A549 treated with CORT108297 at 1 μM for 4 hours (cell line): ENCODE results near the gene TCEAL1. TPM values are rescaled to one million over a fixed set of nuclear protein-coding genes. Genes with fewer than 3 reads are reported as not detected.

Source experiments
- total RNA-seq: library from RNA; stranded (reverse); fragments of 200-300 nt; extraction: Qiagen RNA extraction; gene quantifications from 5 replicates; pipeline ENCODE4 v1.2.3, GENCODE V29; 2022

TCEAL1 gene, protein sequence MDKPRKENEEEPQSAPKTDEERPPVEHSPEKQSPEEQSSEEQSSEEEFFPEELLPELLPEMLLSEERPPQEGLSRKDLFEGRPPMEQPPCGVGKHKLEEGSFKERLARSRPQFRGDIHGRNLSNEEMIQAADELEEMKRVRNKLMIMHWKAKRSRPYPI
- 33.1 to 49.6 TPM (median 38.9 TPM) in 5 replicates for total RNA-seq

DNA sequence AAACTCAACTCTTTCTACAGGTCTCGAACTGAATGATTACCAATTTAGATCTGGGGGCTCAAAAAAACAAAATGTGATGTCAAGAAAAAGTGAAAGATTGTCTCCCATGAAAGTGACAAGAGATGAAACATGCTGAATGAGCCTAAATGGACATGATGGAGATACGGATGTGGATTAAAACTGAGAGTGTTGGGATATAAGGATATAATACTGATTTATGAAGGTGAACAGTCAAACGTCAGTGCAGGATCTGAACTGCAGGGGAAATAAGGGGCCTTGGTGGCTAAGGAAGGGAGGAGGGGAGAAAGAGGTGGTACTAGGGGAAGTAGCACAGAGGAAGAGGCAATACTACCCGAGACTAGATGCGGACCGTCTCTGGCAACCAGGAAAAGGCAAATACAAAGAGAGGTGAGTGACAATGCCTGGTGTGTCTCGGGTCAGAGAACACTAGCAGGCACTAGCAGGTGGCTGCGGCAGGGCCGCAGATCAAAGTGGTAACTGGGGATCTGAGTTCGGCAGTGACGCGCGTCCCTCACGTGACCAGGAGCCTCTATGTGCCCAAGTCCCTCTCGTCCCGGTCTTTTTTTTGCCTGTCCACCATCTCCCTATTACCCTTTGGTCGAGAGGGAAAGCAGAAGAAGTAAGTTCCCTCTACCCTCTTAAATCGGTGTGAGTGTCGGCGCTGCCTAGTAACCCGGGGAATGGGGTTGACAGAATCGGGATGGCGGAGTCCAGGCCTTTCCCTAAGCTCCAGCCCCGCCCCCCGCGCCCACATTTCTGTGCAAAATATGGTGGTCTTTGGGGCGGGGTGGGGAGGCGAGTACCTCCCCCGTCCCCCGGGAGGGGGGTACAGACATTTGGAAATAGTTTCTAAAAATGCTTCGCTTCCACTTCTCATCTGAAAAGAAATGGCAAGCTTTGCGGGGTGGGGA, at the start of gene TCEAL1:
Gene TCEAL1 (plus strand): TSS at position 590 of the 932 bp plus-strand sequence. CDS start 942 bp downstream, outside the sequence.

DNA sequence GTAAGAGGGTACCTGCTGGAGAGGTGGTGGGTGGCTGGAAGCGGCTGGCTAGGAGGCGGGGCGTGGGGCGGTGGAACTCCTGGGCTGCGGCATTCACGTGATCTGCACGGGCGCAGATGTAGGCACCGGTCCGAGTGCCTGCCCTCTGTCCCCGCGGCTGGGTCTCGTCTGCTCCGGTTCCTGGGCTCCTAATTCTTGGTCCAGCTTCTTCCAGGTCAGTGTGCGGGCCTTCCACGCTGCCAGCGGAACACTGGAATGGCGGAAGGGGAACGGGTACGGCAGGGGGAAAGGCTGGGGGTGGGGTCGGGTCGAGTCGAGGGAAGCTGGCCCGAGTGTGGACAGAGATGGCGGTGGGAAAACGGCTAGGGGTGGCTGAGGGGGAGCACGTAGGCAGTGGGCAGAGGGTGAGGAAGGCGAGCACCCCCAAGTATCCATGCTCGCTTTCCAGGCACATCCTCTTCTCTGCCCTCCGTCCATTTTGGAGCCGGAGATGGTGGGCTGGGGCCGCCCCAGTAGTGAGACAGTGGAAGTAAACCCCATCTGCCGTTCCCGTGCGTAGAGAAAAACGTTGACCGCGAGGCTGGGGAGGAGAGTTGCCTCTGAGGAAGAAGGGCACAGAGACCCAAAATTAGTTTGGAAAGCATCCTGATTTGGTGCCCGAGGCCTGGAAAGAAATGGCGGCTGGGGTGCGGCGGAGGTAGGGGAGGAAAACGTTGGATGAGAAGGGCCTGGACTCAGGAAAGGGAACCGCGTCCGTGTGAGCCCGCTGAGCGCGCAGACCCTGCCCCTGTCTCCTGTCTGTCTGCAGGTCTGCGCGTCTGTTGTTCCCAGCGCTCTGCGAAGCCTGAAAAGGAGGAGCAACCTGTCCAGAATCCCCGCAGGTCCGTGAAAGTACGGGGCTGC, 43.1 kb upstream of the TCEAL1 start, which contains the start of gene TCEAL4:
Gene TCEAL4 (plus strand): TSS at position 105 of the 903 bp plus-strand sequence. CDS start 1,161 bp downstream, outside the sequence.

DNA sequence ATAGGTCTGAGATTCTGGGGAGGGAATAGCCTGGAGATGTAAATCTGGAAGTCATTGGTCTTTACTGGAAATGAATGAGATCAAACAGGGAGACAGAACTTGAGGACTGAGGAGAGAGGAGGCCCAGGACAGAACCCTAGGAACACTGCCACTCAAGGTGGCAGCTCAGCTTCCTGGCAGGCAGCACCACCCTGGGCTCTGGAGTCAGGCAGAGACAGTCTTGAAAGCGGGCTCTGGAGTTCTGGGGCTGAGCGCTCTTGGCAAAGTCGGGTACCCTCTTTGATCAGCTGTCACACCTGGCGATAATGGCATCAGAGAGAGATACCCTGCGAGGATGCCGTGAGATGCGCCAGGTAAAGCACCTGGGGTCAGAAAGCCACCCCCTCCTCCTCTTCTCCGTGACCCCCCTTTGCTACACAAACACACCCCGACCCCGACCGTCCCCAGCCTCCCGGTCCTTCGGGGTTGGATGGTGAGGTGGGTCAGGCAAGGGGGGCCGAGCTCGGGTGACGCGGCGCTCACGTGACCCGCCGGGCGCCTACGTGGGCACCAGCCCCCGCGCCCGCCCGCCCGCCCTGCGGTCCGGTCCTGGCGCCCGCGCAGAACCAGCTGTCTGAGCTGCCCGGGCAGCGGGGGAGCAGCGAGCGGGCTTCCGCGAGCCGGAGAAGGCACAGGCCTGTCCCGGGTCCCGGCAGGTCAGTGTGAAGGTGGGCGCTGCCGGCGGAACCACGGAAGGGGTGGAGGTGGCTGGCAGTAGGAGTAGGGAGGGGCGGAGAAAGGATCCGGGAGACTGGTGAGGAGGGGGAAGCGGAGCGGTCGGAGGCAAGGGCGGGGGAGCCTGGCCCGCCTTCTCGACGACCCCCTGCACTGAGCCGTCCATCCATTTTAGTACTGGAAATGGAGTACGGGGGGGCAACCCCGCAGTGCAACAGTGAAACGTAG, 21.1 kb upstream of the TCEAL1 start, which contains the start of gene TCEAL3:
Gene TCEAL3 (plus strand): TSS at position 600 of the 942 bp plus-strand sequence. CDS start 1,102 bp downstream, outside the sequence.

Other genes starting within 250 kb of the TCEAL1 start
- gene RAB40A, start 109.5 kb upstream of the TCEAL1 start, total RNA-seq = 0.04 TPM in 1 of 5 replicates, not detected in the others
- 106 to 162 TPM (median 113 TPM) in 5 replicates for gene TCEAL4, start 43.5 kb upstream of the TCEAL1 start, total RNA-seq
- 14.8 to 21.2 TPM (median 16.8 TPM) in 5 replicates for gene TCEAL3, start 21.0 kb upstream of the TCEAL1 start, total RNA-seq
- 401 to 1,224 TPM (median 462 TPM) in 5 replicates for gene MORF4L2, start 57.7 kb downstream of the TCEAL1 start, total RNA-seq
- not detected in 5 replicates for gene TMEM31, start 81.9 kb downstream of the TCEAL1 start, total RNA-seq
- not detected in 5 replicates for gene PLP1, start 147.9 kb downstream of the TCEAL1 start, total RNA-seq
- gene RAB9B, start 203.3 kb downstream of the TCEAL1 start, total RNA-seq = 0.02 to 0.05 TPM (median 0.03 TPM) in 3 of 5 replicates, not detected in the others